ENCODE results near the gene STARD5. TPM values are rescaled to one million over a fixed set of nuclear protein-coding genes. Genes with fewer than 3 reads are reported as not detected.

The STARD5 gene
- total and polyA plus RNA-seq, 11 donors: 0.49 to 3.7 (median 1.4) TPM

- 87 to 94% (median 91%) methylated on average over 4 of the region's 4 CpGs for WGBS, 4 donors
- H3K4me1 ChIP-seq: peaks cover 0 to 16% (median 4%) of the 10 kb centered on the region in 12 donors
- no peak overlapping the region for H3K4me3 ChIP-seq
- H3K27me3 ChIP-seq: no peaks in the 10 kb centered on the region
- intact Hi-C loops (cut with DNase I): loop anchor here in 5 of 10 donors (1.0 to 10.0 kb wide), 4 partner anchors 125 to 921 kb away; no protein-coding TSS in a partner anchor
- DNase-seq (no peak), ATAC-seq (no peak)
- peaks cover 0 to 28% (median 0%) of the 10 kb centered on the region in 9 donors for H3K36me3 ChIP-seq
- H3K9me3 ChIP-seq: peaks cover 0 to 16% (median 8%) of the 10 kb centered on the region in 12 donors
- TF ChIP-seq POLR2A (IDR thresholded peaks at IDR 0.05) (no peak), CTCF (IDR thresholded peaks at IDR 0.05) (no peak)
- H3K27ac ChIP-seq: no peak overlapping the region
Measured at GRCh38 chr15:81274255-81274654, 49.7 kb downstream of the STARD5 start.

- Histone ChIP-seq H3K4me1 (peaks cover 0 to 16% (median 4%) of the 10 kb centered on the region in 12 donors), H3K36me3 (peaks cover 0 to 24% (median 0%) of the 10 kb centered on the region in 9 donors), H3K4me3 (no peak overlapping the region), H3K27me3 (no peaks in the 10 kb centered on the region), H3K27ac (no peak overlapping the region), H3K9me3 (peaks cover 0 to 16% (median 8%) of the 10 kb centered on the region in 12 donors)
- intact Hi-C loops (cut with DNase I): loop anchor here in 5 of 10 donors (1.0 to 10.0 kb wide), 4 partner anchors 125 to 921 kb away; no protein-coding TSS in a partner anchor
- DNase-seq: no peak
- 94 to 96% (median 96%) methylated on average over 2 of the region's 2 CpGs for WGBS, 4 donors
- no peak for TF ChIP-seq POLR2A (IDR thresholded peaks at IDR 0.05)
- TF ChIP-seq CTCF (IDR thresholded peaks at IDR 0.05): no peak
- no peak for ATAC-seq
Measured at GRCh38 chr15:81273855-81274254, 50.1 kb downstream of the STARD5 start.

GRCh38 chr15:81273200-81273599 is 50.7 kb downstream of the STARD5 start:
- no peak for TF ChIP-seq POLR2A (IDR thresholded peaks at IDR 0.05)
- no peak for TF ChIP-seq CTCF (IDR thresholded peaks at IDR 0.05)
- WGBS, 4 donors: 89 to 98% (median 89%) methylated on average over 5 of the region's 5 CpGs
- Histone ChIP-seq H3K4me1 (peaks cover 0 to 16% (median 4%) of the 10 kb centered on the region in 12 donors), H3K9me3 (peaks cover 0 to 16% (median 8%) of the 10 kb centered on the region in 12 donors), H3K36me3 (peaks cover 0 to 24% (median 0%) of the 10 kb centered on the region in 9 donors), H3K4me3 (no peak overlapping the region), H3K27me3 (no peaks in the 10 kb centered on the region), H3K27ac (no peak overlapping the region)
- intact Hi-C loops (cut with DNase I): loop anchor here in 1 of 10 donors (2.0 to 10.0 kb wide), 2 partner anchors 128 to 922 kb away; no protein-coding TSS in a partner anchor
- no peak for DNase-seq
- no peak for ATAC-seq

- intact Hi-C loops (cut with DNase I): loop anchor here in 1 of 10 donors (2.0 to 10.0 kb wide), 2 partner anchors 129 to 923 kb away; no protein-coding TSS in a partner anchor
- WGBS, 4 donors: 86 to 91% (median 87%) methylated on average over 12 of the region's 12 CpGs
- TF ChIP-seq CTCF (IDR thresholded peaks at IDR 0.05) (no peak), POLR2A (IDR thresholded peaks at IDR 0.05) (no peak)
- ATAC-seq (no peak), DNase-seq (no peak)
- peaks cover 0 to 29% (median 0%) of the 10 kb centered on the region in 9 donors for H3K36me3 ChIP-seq
- H3K4me3 ChIP-seq: no peak overlapping the region
- H3K4me1 ChIP-seq: peaks cover 0 to 16% (median 4%) of the 10 kb centered on the region in 12 donors
- no peaks in the 10 kb centered on the region for H3K27me3 ChIP-seq
- no peak overlapping the region for H3K27ac ChIP-seq
- H3K9me3 ChIP-seq: peaks cover 0 to 9% (median 4%) of the 10 kb centered on the region in 12 donors
Measured at GRCh38 chr15:81271761-81272644, 51.9 kb downstream of the STARD5 start.

All from heart left ventricle (tissue), 16 donors.